Glutamatergic neuron (in vitro differentiated cells): ENCODE data around the gene ARHGEF6. TPM values are rescaled to one million over a fixed set of nuclear protein-coding genes. Genes with fewer than 3 reads are reported as not detected.

ENCODE experiments used
- DNase-seq: peaks from one replicate; pipeline ENCODE4 v3.0.0; 2022
- H3K27ac Mint-ChIP-seq: one replicate; pipeline ENCODE4 v1.8.0; 2020; ENCODE audit warnings: mild to moderate bottlenecking, mixed read lengths, inconsistent platforms; ENCODE audit not compliant: unreplicated experiment
- H3K27me3 Mint-ChIP-seq: one replicate; pipeline ENCODE4 v1.8.0; 2020; ENCODE audit warnings: mild to moderate bottlenecking, moderate library complexity, mixed read lengths, inconsistent platforms; ENCODE audit not compliant: unreplicated experiment
- H3K36me3 Mint-ChIP-seq: one replicate; pipeline ENCODE4 v1.8.0; 2020; ENCODE audit warnings: mild to moderate bottlenecking, mixed read lengths, inconsistent platforms; ENCODE audit not compliant: unreplicated experiment
- H3K4me1 Mint-ChIP-seq: one replicate; pipeline ENCODE4 v1.8.0; 2020; ENCODE audit warnings: mild to moderate bottlenecking, low read depth, mixed read lengths, inconsistent platforms; ENCODE audit not compliant: unreplicated experiment
- H3K4me3 Mint-ChIP-seq: one replicate; pipeline ENCODE4 v1.8.0; 2020; ENCODE audit warnings: mild to moderate bottlenecking, mixed read lengths, inconsistent platforms; ENCODE audit not compliant: unreplicated experiment
- H3K9me3 Mint-ChIP-seq: one replicate; pipeline ENCODE4 v1.8.0; 2020; ENCODE audit warnings: mild to moderate bottlenecking, moderate library complexity, mixed read lengths, inconsistent platforms; ENCODE audit not compliant: unreplicated experiment
- long read RNA-seq: library from polyadenylated mRNA; unstranded; transcript quantifications from one replicate; pipeline ENCODE4 v2.0.0, GENCODE V29; 2020; ENCODE audit not compliant: unreplicated experiment
- total RNA-seq: library from RNA; stranded (reverse); fragmentation: NEBNext Ultra II Directional; extraction: Animal tissue kit (Norgen Biotek cat#: 25700); gene quantifications from one replicate; pipeline ENCODE4 v1.2.1, GENCODE V29; 2021; ENCODE audit not compliant: unreplicated experiment
- TF ChIP-seq, protein P1 (sequence below): fragments of 200-600 bp; sonication (generic); IDR thresholded peaks from one replicate; pipeline ENCODE4 v1.5.0; 2021; ENCODE audit not compliant: partially characterized antibody, unreplicated experiment

The ARHGEF6 gene
- 59.5 TPM for total RNA-seq
- long read RNA-seq, full-length matches to known transcripts, result 2 of 7 reads
- long read RNA-seq, partial matches to known transcripts, result 1 of 7 reads
- long read RNA-seq, other reads (novel, unspliced or antisense), result 4 of 7 reads

- H3K9me3 Mint-ChIP-seq, result no peaks in the 10 kb centered on the region
- no peak within 1 kb of the TSS for H3K4me3 Mint-ChIP-seq
- H3K27me3 Mint-ChIP-seq, result peaks cover 3% of the 10 kb centered on the region
- TF ChIP-seq, protein P1, sequence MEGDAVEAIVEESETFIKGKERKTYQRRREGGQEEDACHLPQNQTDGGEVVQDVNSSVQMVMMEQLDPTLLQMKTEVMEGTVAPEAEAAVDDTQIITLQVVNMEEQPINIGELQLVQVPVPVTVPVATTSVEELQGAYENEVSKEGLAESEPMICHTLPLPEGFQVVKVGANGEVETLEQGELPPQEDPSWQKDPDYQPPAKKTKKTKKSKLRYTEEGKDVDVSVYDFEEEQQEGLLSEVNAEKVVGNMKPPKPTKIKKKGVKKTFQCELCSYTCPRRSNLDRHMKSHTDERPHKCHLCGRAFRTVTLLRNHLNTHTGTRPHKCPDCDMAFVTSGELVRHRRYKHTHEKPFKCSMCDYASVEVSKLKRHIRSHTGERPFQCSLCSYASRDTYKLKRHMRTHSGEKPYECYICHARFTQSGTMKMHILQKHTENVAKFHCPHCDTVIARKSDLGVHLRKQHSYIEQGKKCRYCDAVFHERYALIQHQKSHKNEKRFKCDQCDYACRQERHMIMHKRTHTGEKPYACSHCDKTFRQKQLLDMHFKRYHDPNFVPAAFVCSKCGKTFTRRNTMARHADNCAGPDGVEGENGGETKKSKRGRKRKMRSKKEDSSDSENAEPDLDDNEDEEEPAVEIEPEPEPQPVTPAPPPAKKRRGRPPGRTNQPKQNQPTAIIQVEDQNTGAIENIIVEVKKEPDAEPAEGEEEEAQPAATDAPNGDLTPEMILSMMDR, result no peak
- H3K36me3 Mint-ChIP-seq, result no peaks in the 10 kb centered on the region
- peaks cover 7% of the 10 kb centered on the region for H3K4me1 Mint-ChIP-seq
- no peak within 1 kb of the TSS for H3K27ac Mint-ChIP-seq
- DNase-seq, result no peak
Observed at GRCh38 chrX:136780763-136781162, at the start of gene ARHGEF6. Gene ARHGEF6 (minus strand): TSS chrX:136780932. CDS start chrX:136780882, 50 bp downstream.

- H3K9me3 Mint-ChIP-seq, result no peaks in the 10 kb centered on the region
- DNase-seq, result no peak
- H3K27me3 Mint-ChIP-seq, result no peaks in the 10 kb centered on the region
- H3K36me3 Mint-ChIP-seq, result no peaks in the 10 kb centered on the region
- no peak overlapping the region for H3K27ac Mint-ChIP-seq
- peaks cover 7% of the 10 kb centered on the region for H3K4me1 Mint-ChIP-seq
- TF ChIP-seq, protein P1, result no peak
- H3K4me3 Mint-ChIP-seq, result no peak overlapping the region
Observed at GRCh38 chrX:136829413-136829812, 48.7 kb upstream of the ARHGEF6 start.

GRCh38 chrX:136828830-136829229 is 48.1 kb upstream of the ARHGEF6 start:
- peaks cover 7% of the 10 kb centered on the region for H3K4me1 Mint-ChIP-seq
- DNase-seq, result no peak
- H3K36me3 Mint-ChIP-seq, result no peaks in the 10 kb centered on the region
- H3K27me3 Mint-ChIP-seq, result no peaks in the 10 kb centered on the region
- no peaks in the 10 kb centered on the region for H3K9me3 Mint-ChIP-seq
- TF ChIP-seq, protein P1, result no peak
- no peak overlapping the region for H3K4me3 Mint-ChIP-seq
- no peak overlapping the region for H3K27ac Mint-ChIP-seq

DNA sequence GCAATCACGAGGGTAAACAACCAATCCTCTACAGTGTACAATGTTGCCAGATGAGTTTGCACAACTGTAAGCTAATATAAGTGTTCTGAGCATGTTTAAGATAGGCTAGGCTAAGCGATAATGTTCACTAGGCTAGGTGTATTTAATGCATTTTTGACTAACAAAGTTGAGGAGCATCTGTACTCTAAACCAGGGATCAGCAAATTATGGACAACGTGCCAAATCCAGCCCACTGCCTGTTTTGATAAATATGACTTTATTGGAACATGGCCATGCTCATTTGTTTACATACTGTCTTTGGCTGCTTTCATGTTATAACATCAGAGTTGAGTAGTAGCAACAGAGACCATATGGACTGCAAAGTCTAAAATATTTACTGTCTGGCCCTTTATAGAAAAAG is 46.3 kb upstream of the ARHGEF6 start:
- peaks cover 7% of the 10 kb centered on the region for H3K4me1 Mint-ChIP-seq
- no peaks in the 10 kb centered on the region for H3K9me3 Mint-ChIP-seq
- H3K27ac Mint-ChIP-seq, result no peak overlapping the region
- no peaks in the 10 kb centered on the region for H3K36me3 Mint-ChIP-seq
- H3K4me3 Mint-ChIP-seq, result no peak overlapping the region
- no peaks in the 10 kb centered on the region for H3K27me3 Mint-ChIP-seq
- DNase-seq, result no peak
- TF ChIP-seq, protein P1, result no peak

GRCh38 chrX:136825771-136826170 is 45.0 kb upstream of the ARHGEF6 start:
- no peak for DNase-seq
- TF ChIP-seq, protein P1, result no peak
- H3K36me3 Mint-ChIP-seq, result no peaks in the 10 kb centered on the region
- H3K9me3 Mint-ChIP-seq, result no peaks in the 10 kb centered on the region
- no peak overlapping the region for H3K4me3 Mint-ChIP-seq
- H3K27me3 Mint-ChIP-seq, result no peaks in the 10 kb centered on the region
- H3K27ac Mint-ChIP-seq, result no peak overlapping the region
- H3K4me1 Mint-ChIP-seq, result peaks cover 7% of the 10 kb centered on the region
